ENCODE results near the gene SELENOK.

Gene SELENOK

GRCh38 chr3:53865732-53866499 is 25.7 kb downstream of the SELENOK start:
- in situ Hi-C loops (cut with HindIII; ENCODE audit: low sequenced_read_pairs): no loop called here
- H3K4me3 ChIP-seq (ENCODE audit: low read depth, low read length): no peak overlapping the region
- DNase-seq (ENCODE audit: low read depth): no peak
- TF ChIP-seq, protein P1, sequence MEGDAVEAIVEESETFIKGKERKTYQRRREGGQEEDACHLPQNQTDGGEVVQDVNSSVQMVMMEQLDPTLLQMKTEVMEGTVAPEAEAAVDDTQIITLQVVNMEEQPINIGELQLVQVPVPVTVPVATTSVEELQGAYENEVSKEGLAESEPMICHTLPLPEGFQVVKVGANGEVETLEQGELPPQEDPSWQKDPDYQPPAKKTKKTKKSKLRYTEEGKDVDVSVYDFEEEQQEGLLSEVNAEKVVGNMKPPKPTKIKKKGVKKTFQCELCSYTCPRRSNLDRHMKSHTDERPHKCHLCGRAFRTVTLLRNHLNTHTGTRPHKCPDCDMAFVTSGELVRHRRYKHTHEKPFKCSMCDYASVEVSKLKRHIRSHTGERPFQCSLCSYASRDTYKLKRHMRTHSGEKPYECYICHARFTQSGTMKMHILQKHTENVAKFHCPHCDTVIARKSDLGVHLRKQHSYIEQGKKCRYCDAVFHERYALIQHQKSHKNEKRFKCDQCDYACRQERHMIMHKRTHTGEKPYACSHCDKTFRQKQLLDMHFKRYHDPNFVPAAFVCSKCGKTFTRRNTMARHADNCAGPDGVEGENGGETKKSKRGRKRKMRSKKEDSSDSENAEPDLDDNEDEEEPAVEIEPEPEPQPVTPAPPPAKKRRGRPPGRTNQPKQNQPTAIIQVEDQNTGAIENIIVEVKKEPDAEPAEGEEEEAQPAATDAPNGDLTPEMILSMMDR (IDR thresholded peaks at IDR 0.05; ENCODE audit: low read depth, low read length, missing control alignments): no peak

DNA sequence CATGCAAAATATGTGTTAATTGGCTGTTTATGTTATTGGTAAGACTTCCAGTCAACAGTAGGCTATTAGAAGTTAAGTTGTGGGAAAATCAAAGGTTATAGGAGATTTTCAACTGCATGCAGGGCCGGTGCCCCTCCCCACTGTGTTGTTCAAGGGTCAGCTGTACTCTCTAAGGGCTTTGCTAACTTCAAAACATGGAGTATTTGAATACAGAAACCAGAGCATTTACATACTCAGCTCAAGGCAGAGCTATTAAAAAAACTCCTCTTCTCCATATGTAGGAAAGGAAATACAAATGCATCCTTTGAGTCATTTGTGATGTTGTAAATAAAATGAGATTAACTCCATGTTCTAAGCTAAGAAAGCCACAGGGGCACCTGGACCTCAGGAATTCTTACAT is 28.5 kb downstream of the SELENOK start:
- TF ChIP-seq, protein P1 (IDR thresholded peaks at IDR 0.05; ENCODE audit: low read depth, low read length, missing control alignments): no peak
- DNase-seq (ENCODE audit: low read depth): no peak
- in situ Hi-C loops (cut with HindIII; ENCODE audit: low sequenced_read_pairs): no loop called here
- H3K4me3 ChIP-seq (ENCODE audit: low read depth, low read length): no peak overlapping the region

GRCh38 chr3:53862241-53862640 is 29.4 kb downstream of the SELENOK start:
- in situ Hi-C loops (cut with HindIII; ENCODE audit: low sequenced_read_pairs): no loop called here
- no peak for DNase-seq (ENCODE audit: low read depth)
- TF ChIP-seq, protein P1 (IDR thresholded peaks at IDR 0.05; ENCODE audit: low read depth, low read length, missing control alignments): no peak
- no peak overlapping the region for H3K4me3 ChIP-seq (ENCODE audit: low read depth, low read length)

DNA sequence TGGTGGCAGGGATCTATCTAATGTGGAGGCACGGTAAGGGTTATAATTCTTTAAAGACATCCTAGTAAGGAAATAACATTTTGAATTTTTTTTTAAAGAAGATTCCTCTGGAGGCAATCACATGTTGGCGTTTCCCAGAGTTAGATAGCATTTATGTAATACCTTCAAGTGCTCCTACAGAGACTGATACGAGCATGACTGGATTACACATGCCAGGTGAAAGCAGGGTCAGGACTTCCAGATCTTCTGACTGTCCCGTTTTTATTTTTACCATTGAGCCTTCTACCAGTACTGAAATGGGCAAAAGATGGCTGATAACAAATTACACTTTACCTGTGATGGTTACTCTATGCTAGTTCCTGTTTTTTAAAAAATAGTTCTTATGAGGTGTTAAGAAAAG is 31.5 kb downstream of the SELENOK start:
- in situ Hi-C loops (cut with HindIII; ENCODE audit: low sequenced_read_pairs): no loop called here
- no peak overlapping the region for H3K4me3 ChIP-seq (ENCODE audit: low read depth, low read length)
- DNase-seq (ENCODE audit: low read depth): no peak
- TF ChIP-seq, protein P1 (IDR thresholded peaks at IDR 0.05; ENCODE audit: low read depth, low read length, missing control alignments): no peak

GRCh38 chr3:53859178-53859577 is 32.5 kb downstream of the SELENOK start:
- no peak overlapping the region for H3K4me3 ChIP-seq (ENCODE audit: low read depth, low read length)
- no peak for DNase-seq (ENCODE audit: low read depth)
- TF ChIP-seq, protein P1 (IDR thresholded peaks at IDR 0.05; ENCODE audit: low read depth, low read length, missing control alignments): no peak
- in situ Hi-C loops (cut with HindIII; ENCODE audit: low sequenced_read_pairs): no loop called here

DNA sequence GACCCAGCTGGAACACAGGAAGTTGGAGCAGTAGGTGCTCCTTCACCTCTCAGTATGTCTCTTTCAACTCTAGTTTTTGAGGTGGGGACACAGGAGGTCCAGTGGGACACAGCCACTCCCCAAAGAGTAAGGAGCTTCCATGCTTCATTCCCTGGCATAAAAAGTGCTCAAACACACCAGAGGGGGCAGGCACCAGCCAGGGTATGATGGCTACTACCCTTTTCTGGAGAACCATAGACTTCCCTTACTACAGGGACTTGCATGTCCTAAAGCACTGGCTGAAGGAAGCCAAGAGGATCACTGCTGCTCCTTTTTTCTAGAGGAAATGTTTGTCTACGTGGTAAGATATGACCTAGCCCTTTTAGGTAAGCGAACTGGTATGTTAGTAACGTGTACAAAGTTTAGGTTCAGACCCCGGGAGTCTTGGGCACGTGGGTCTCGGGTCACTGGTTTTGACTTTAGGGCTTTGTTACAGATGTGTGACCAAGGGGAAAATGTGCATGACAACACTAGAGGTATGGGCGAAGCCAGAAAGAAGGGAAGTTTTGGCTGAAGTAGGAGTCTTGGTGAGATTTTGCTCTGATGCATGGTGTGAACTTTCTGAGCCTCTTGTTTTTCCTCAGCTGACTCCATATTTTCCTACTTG is 33.4 kb downstream of the SELENOK start:
- in situ Hi-C loops (cut with HindIII; ENCODE audit: low sequenced_read_pairs): no loop called here
- TF ChIP-seq, protein P1 (IDR thresholded peaks at IDR 0.05; ENCODE audit: low read depth, low read length, missing control alignments): no peak
- no peak overlapping the region for H3K4me3 ChIP-seq (ENCODE audit: low read depth, low read length)
- no peak for DNase-seq (ENCODE audit: low read depth)

All from astrocyte of the cerebellum (primary cell).